ENCODE data around the gene PCDHA10.

PCDHA10 gene

DNA sequence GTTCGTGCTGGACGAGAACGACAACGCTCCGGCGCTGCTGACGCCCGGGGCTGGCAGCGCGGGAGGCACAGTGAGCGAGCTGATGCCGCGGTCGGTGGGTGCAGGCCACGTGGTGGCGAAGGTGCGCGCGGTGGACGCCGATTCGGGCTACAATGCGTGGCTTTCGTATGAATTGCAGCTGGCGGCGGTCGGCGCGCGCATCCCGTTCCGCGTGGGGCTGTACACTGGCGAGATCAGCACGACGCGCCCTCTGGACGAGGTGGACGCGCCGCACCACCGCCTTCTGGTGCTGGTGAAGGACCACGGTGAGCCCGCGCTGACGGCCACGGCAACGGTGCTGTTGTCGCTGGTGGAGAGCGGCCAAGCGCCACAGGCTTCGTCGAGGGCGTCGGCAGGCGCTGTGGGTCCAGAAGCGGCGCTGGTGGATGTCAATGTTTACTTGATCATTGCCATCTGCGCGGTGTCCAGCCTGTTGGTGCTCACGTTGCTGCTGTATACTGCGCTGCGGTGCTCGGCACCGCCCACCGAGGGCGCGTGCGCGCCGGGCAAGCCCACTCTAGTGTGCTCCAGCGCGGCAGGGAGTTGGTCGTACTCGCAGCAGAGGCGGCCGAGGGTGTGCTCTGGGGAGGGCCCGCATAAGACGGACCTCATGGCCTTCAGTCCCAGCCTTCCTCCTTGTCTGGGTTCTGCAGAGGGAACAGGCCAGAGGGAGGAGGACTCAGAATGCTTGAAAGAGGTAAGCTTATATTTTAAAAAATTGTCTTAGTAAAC, 28.4 kb downstream of the PCDHA10 start:
- no peak for DNase-seq

DNA sequence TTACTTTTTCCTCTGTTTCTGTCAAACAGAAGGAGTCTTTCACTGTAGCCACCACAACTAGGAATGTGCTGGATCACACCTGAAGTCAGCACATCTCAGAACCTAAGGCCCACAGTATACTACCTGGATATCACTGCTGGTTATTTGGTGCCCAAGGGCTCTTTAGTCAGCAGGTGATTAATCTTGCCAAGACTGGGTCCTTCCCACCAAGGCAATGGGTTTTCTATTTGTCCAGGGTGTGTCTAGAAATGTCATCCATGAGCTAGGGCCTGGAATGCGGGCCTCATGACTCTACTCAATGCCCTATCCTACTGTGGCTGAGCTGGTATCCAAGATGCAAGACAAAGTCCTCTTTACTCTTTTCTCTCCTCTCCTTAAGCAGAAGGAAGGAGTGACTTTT, 60.6 kb downstream of the PCDHA10 start:
- no peak for DNase-seq
